Right atrium auricular region (tissue), 2 donors: Measurements from ENCODE around the gene NLRC5. TPM values are rescaled to one million over a fixed set of nuclear protein-coding genes. Genes with fewer than 3 reads are reported as not detected.
A peak's percentile ranks its signal among the peaks of the same experiment; 100 is the strongest.
"Not testable (repeated sequence)": the region's sequence is repeated elsewhere in the genome, so short reads cannot be mapped to it uniquely, and the experiment has no call there.

Experiments used
- DNase-seq: peaks from one replicate; pipeline ENCODE4 v3.0.0-alpha.2; 2019; ENCODE audit warnings: low spot score
- H3K27ac ChIP-seq, 2 donors: fragments of 200-600 bp; sonication (generic); 1 replicate in 1 of 2; 2 replicates in 1 of 2; pipeline ENCODE4 v1.5.1; 2016 to 2019
- H3K27me3 ChIP-seq, 2 donors: fragments of 200-600 bp; sonication (generic); one replicate each; pipeline versions ENCODE4 v1.5.1 to v1.6.0; 2017 to 2019
- H3K36me3 ChIP-seq: fragments of 200-600 bp; sonication (generic); one replicate; pipeline ENCODE4 v1.5.1; 2016
- H3K4me1 ChIP-seq, 2 donors: fragments of 200-600 bp; sonication (generic); one replicate each; pipeline versions ENCODE4 v1.5.1 to v1.6.0; 2017 to 2019
- H3K4me3 ChIP-seq, 2 donors: fragments of 200-600 bp; sonication (generic); 1 replicate in 1 of 2; 2 replicates in 1 of 2; pipeline ENCODE4 v1.5.1; 2017 to 2019; ENCODE audit warnings: mild to moderate bottlenecking in 1 of 2, moderate library complexity in 1 of 2
- H3K9me3 ChIP-seq, 2 donors: fragments of 200-600 bp; sonication (generic); one replicate each; pipeline ENCODE4 v1.5.1; 2019
- CTCF ChIP-seq, 2 donors: fragments of 200-600 bp; sonication (generic); IDR thresholded peaks; one replicate each; pipeline ENCODE4 v1.5.1; 2019; ENCODE audit warnings: antibody characterized with exemption in 2 of 2
- total RNA-seq, 2 donors: library from RNA; depleted of rRNA; stranded (reverse); fragments of >200 nt; gene quantifications; one replicate each; pipeline ENCODE4 v1.1.0, GENCODE V29; 2016

Gene NLRC5
- total RNA-seq, 2 donors from 2014 or later = 8.0 to 9.7 TPM

GRCh38 chr16:56986361-56986760 lies 3.0 kb upstream of the NLRC5 start:
- H3K9me3 ChIP-seq = no peaks in the 10 kb centered on the region
- TF ChIP-seq CTCF (IDR thresholded peaks at IDR 0.05) = no peak
- H3K27me3 ChIP-seq = no peaks in the 10 kb centered on the region
- DNase-seq = no peak
- no peak overlapping the region for H3K4me3 ChIP-seq
- H3K27ac ChIP-seq = peak overlapping the region; percentile 59 to 76
- H3K36me3 ChIP-seq = no peaks in the 10 kb centered on the region
- peaks cover 0 to 43% of the 10 kb centered on the region in 2 donors for H3K4me1 ChIP-seq

GRCh38 chr16:56986908-56987307 lies 2.4 kb upstream of the NLRC5 start:
- H3K27me3 ChIP-seq, H3K4me3 ChIP-seq, DNase-seq, H3K9me3 ChIP-seq, H3K36me3 ChIP-seq: not testable (repeated sequence)
- H3K4me1 ChIP-seq = peaks cover 0 to 44% of the 10 kb centered on the region in 2 donors
- peak overlapping the region in 1 of 2 donors; percentile 59 for H3K27ac ChIP-seq

- Histone ChIP-seq H3K36me3 (no peaks in the 10 kb centered on the region), H3K4me3 (no peak overlapping the region), H3K27me3 (no peaks in the 10 kb centered on the region), H3K27ac (no peak overlapping the region), H3K9me3 (no peaks in the 10 kb centered on the region), H3K4me1 (peaks cover 0 to 50% of the 10 kb centered on the region in 2 donors)
- no peak for TF ChIP-seq CTCF (IDR thresholded peaks at IDR 0.05)
- DNase-seq = no peak
Measured at GRCh38 chr16:56987692-56988091, 1.7 kb upstream of the NLRC5 start.

GRCh38 chr16:56988161-56988947 lies 1.0 kb upstream of the NLRC5 start:
- no peak for DNase-seq
- Histone ChIP-seq H3K4me3 (peak overlapping the region in 1 of 2 donors; percentile 71), H3K36me3 (no peaks in the 10 kb centered on the region), H3K4me1 (peaks cover 0 to 50% of the 10 kb centered on the region in 2 donors), H3K27me3 (no peaks in the 10 kb centered on the region), H3K9me3 (no peaks in the 10 kb centered on the region), H3K27ac (peak overlapping the region; percentile 73 to 84)
- TF ChIP-seq CTCF (IDR thresholded peaks at IDR 0.05) = no peak

- TF ChIP-seq CTCF (IDR thresholded peaks at IDR 0.05) = no peak
- H3K4me1 ChIP-seq = peaks cover 0 to 48% of the 10 kb centered on the region in 2 donors
Measured at GRCh38 chr16:56989988-56990387, 631 bp downstream of the NLRC5 start.

GRCh38 chr16:56990407-56991286 lies 1.3 kb downstream of the NLRC5 start:
- no peak for TF ChIP-seq CTCF (IDR thresholded peaks at IDR 0.05)
- no peak for DNase-seq
- Histone ChIP-seq H3K9me3 (no peaks in the 10 kb centered on the region), H3K27me3 (no peaks in the 10 kb centered on the region), H3K36me3 (no peaks in the 10 kb centered on the region), H3K4me1 (peaks cover 0 to 41% of the 10 kb centered on the region in 2 donors), H3K4me3 (peak overlapping the region; percentile 71 to 76), H3K27ac (peak overlapping the region; percentile 23 to 84)

More at GRCh38 chr16:56989988-56990387, 631 bp downstream of the NLRC5 start:
- peak overlapping the region; percentile 73 to 84 for H3K27ac ChIP-seq
- H3K4me3 ChIP-seq = peak overlapping the region; percentile 71 to 76
- no peak for DNase-seq
- H3K36me3 ChIP-seq = no peaks in the 10 kb centered on the region
- H3K9me3 ChIP-seq = no peaks in the 10 kb centered on the region
- H3K27me3 ChIP-seq = no peaks in the 10 kb centered on the region

- peak overlapping the region; percentile 40 to 64 for H3K27ac ChIP-seq
- H3K36me3 ChIP-seq, H3K4me3 ChIP-seq, H3K9me3 ChIP-seq, H3K27me3 ChIP-seq, DNase-seq: not testable (repeated sequence)
- peaks cover 0 to 32% of the 10 kb centered on the region in 2 donors for H3K4me1 ChIP-seq
Measured at GRCh38 chr16:56992431-56992830, 3.1 kb downstream of the NLRC5 start.
